ENCODE measurements around the gene DNAH6.
"Not testable (repeated sequence)": the region's sequence is repeated elsewhere in the genome, so short reads cannot be mapped to it uniquely, and the experiment has no call there.

DNA sequence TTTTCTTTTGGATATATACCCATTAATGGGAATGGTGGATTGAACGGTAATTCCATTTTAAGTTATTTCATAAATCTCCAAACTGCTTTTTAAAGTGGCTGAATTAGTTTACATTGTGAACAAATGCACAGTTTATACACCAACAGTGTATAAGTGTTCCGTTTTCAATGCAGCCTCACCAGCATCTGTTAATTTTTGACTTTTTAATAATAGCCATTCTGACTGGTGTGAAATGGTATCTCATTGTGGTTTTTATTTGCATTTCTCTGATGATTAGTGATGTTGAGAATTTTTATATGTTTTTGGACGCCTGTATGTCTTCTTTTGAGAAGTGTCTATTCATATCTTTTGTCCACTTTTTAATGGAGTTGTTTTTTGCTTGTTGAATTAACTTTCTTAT, 257.3 kb downstream of the DNAH6 start:
- TF ChIP-seq, protein P1, sequence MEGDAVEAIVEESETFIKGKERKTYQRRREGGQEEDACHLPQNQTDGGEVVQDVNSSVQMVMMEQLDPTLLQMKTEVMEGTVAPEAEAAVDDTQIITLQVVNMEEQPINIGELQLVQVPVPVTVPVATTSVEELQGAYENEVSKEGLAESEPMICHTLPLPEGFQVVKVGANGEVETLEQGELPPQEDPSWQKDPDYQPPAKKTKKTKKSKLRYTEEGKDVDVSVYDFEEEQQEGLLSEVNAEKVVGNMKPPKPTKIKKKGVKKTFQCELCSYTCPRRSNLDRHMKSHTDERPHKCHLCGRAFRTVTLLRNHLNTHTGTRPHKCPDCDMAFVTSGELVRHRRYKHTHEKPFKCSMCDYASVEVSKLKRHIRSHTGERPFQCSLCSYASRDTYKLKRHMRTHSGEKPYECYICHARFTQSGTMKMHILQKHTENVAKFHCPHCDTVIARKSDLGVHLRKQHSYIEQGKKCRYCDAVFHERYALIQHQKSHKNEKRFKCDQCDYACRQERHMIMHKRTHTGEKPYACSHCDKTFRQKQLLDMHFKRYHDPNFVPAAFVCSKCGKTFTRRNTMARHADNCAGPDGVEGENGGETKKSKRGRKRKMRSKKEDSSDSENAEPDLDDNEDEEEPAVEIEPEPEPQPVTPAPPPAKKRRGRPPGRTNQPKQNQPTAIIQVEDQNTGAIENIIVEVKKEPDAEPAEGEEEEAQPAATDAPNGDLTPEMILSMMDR (IDR thresholded peaks at IDR 0.05): not testable (repeated sequence)
- TF ChIP-seq POLR2A (IDR thresholded peaks at IDR 0.05): not testable (repeated sequence)

Data from heart left ventricle (tissue), 13 donors.